Stomach (tissue), 19 donors: ENCODE measurements around the gene RYR1. TPM values are rescaled to one million over a fixed set of nuclear protein-coding genes. Genes with fewer than 3 reads are reported as not detected.
A peak's percentile ranks its signal among the peaks of the same experiment; 100 is the strongest.

ENCODE experiments used
- DNase-seq, 2 donors: peaks; one replicate each; pipeline versions ENCODE4 v3.0.0 to v3.0.0-alpha.2; 2013 to 2019
- H3K27ac ChIP-seq, 5 donors: fragments of 200-600 bp in 4 of 5; sonication (generic) in 4 of 5; one replicate each; pipeline ENCODE4 v1.5.1; 2013 to 2019; ENCODE audit warnings: mild to moderate bottlenecking in 1 of 5, moderate library complexity in 1 of 5
- H3K27me3 ChIP-seq, 3 donors: fragments of 200-600 bp; sonication (generic); one replicate each; pipeline ENCODE4 v1.5.1; 2017 to 2019; ENCODE audit warnings: mixed run types in 1 of 3
- H3K36me3 ChIP-seq, 4 donors: fragments of 200-600 bp; sonication (generic); 1 replicate in 3 of 4; 2 replicates in 1 of 4; pipeline ENCODE4 v1.5.1; 2016 to 2019
- H3K4me1 ChIP-seq, 4 donors: fragments of 200-600 bp; sonication (generic); one replicate each; pipeline ENCODE4 v1.5.1; 2016 to 2019
- H3K4me3 ChIP-seq, 4 donors: fragments of 200-600 bp; sonication (generic) in 3 of 4; one replicate each; pipeline ENCODE4 v1.5.1; 2016 to 2019; ENCODE audit warnings: mild to moderate bottlenecking in 1 of 4
- H3K9me3 ChIP-seq, 4 donors: fragments of 200-600 bp; sonication (generic); one replicate each; pipeline ENCODE4 v1.5.1; 2016 to 2019
- EP300 ChIP-seq: sonication (generic); formaldehyde crosslinking; IDR thresholded peaks from one replicate; pipeline ENCODE4 v1.6.1; 2017; ENCODE audit warnings: antibody characterized with exemption
- POLR2A ChIP-seq, 4 donors: fragments of 450-650 bp; IDR thresholded peaks; one replicate each; pipeline ENCODE4 v1.6.1; 2016; ENCODE audit warnings: antibody characterized with exemption in 4 of 4, control low read depth in 2 of 4, mild to moderate bottlenecking in 1 of 4, moderate library complexity in 1 of 4
- POLR2AphosphoS5 ChIP-seq, 3 donors: sonication (generic); formaldehyde crosslinking; IDR thresholded peaks; one replicate each; pipeline ENCODE4 v1.6.1; 2016; ENCODE audit warnings: antibody characterized with exemption in 3 of 3
- WGBS, 5 donors: extraction: QIAGEN DNeasy Blood & Tissue Kit in 3 of 5; methylation state at CpG; one replicate each; pipeline versions ENCODE4 v1.1.5 to v1.1.7; 2013 to 2018; 5-methylcytosine and 5-hydroxymethylcytosine counted together
- intact Hi-C: fragments of 100-400 bp; cut with DNase I; formaldehyde crosslinking; loops from one replicate; pipeline ENCODE4 v1.15.1; 2023; ENCODE audit warnings: low total_unique reads
- long read RNA-seq, 10 donors: transcript quantifications; one replicate each; lab custom pipeline, GENCODE V29; 2026
- polyA plus RNA-seq, 3 donors: library from polyadenylated mRNA; stranded (reverse); fragments of 200-250 nt; gene quantifications; one replicate each; pipeline ENCODE4 v1.2.3, GENCODE V29; 2013
- total RNA-seq, 5 donors: library from RNA; depleted of rRNA; stranded (reverse); fragments of >200 nt; gene quantifications; one replicate each; pipeline versions ENCODE4 v1.1.0 to v1.2.3, GENCODE V29; 2014 to 2016
- TF ChIP-seq, protein P1 (sequence below), 7 experiments: fragments of 450-650 bp in 4 of 7; fragments of 200-600 bp in 3 of 7; sonication (generic) in 3 of 7; IDR thresholded peaks; one replicate each; pipeline ENCODE4 v1.5.1; 2016 to 2019; ENCODE audit warnings: antibody characterized with exemption in 7 of 7, control low read depth in 2 of 7, mild to moderate bottlenecking in 1 of 7
- donor health status: healthy with polysubstance abuse.
- donor health status: Bipolar disorder and iron deficiency.
- donor health status: healthy.

Gene RYR1
- 10 to 100 TPM in 1 of 5 donors, 1 to 10 TPM in 2, under 1 TPM in 2; under 0.01 to 10.7 (median 1.7) TPM for total RNA-seq
- polyA plus RNA-seq, result 1 to 10 TPM in 1 of 3 donors, under 1 TPM in 2; 0.46 to 3.6 (median 0.68) TPM
- long read RNA-seq, donor 1, result 0 reads
- long read RNA-seq, donor 2, result 0 reads
- long read RNA-seq, donor 3, result 0 reads
- long read RNA-seq, donor 4, result 0 reads
- long read RNA-seq, donor 5, result 0 reads
- long read RNA-seq, donor 6, result 0 reads
- long read RNA-seq, donor 7, result 0 reads
- long read RNA-seq, donor 8, result 0 reads
- long read RNA-seq, donor 9, result 0 reads
- long read RNA-seq, donor 10, result 0 reads

DNA sequence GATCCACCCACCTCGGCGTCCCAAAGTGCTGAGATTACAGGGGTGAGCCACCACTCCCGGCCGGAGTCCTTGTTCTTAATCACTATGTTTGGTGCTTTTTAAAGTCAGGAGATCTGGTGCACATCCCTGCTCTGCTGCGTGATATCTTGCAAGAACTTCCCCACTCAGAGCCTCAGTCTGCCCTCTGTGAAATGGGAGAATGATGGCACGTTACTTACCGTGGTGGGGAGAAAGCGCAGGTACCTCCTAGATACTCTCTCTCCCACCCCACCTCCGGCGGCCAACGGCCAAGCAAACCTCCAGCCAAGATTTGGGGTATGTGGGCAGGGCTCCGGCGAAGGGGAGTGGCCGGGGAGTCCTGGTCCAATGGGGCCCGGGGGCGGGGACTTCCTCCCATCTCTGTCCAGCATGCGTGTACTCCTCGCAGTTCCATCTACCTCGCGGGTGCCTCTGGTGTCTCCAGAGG, at the start of gene RYR1:
TSS of gene RYR1 (plus strand) at position 424 of the 466 bp plus-strand sequence. CDS start 139 bp downstream, outside the sequence.
- Histone ChIP-seq H3K4me3 (peak within 1 kb of the TSS in 2 of 4 donors; percentile 30 to 31), H3K9me3 (no peaks in the 10 kb centered on the region), H3K4me1 (peaks cover 0 to 8% (median 3%) of the 10 kb centered on the region in 4 donors), H3K36me3 (no peaks in the 10 kb centered on the region), H3K27me3 (peaks cover 0 to 73% (median 28%) of the 10 kb centered on the region in 3 donors), H3K27ac (no peak within 1 kb of the TSS)
- DNase-seq, result peak; percentile 48 to 60
- TF ChIP-seq POLR2A (IDR thresholded peaks at IDR 0.05), result no peak
- TF ChIP-seq, protein P1, sequence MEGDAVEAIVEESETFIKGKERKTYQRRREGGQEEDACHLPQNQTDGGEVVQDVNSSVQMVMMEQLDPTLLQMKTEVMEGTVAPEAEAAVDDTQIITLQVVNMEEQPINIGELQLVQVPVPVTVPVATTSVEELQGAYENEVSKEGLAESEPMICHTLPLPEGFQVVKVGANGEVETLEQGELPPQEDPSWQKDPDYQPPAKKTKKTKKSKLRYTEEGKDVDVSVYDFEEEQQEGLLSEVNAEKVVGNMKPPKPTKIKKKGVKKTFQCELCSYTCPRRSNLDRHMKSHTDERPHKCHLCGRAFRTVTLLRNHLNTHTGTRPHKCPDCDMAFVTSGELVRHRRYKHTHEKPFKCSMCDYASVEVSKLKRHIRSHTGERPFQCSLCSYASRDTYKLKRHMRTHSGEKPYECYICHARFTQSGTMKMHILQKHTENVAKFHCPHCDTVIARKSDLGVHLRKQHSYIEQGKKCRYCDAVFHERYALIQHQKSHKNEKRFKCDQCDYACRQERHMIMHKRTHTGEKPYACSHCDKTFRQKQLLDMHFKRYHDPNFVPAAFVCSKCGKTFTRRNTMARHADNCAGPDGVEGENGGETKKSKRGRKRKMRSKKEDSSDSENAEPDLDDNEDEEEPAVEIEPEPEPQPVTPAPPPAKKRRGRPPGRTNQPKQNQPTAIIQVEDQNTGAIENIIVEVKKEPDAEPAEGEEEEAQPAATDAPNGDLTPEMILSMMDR (IDR thresholded peaks at IDR 0.05), result no peak
- TF ChIP-seq POLR2AphosphoS5 (IDR thresholded peaks at IDR 0.05), result no peak
- no peak for TF ChIP-seq EP300
- WGBS, 5 donors, result 12 to 33% (median 16%) methylated on average over 9 to 20 of the region's 20 CpGs
- intact Hi-C loops, result no loop called here

DNA sequence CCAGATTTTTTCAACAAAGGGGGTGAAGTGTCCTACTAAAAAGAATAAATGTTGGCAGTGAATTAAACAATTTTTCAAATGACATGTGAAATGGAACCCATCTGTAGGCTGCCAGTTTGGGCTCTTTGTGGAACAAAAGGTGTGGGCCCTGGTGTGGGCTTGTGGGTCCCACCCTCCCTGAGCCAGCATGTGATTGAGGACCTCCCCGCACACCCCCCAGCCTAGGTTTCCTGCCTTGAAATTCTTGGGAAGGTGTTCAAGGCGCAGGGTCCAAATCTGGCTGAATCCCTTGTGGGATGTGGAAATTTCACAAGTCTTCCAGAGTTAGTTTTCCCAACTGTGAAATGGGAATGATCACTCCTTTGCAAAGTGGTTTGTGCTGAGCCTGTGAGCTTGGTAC, 49.7 kb upstream of the RYR1 start:
- intact Hi-C loops, result loop anchor here (10.0 kb wide), 1 partner anchor 231 kb away; the partner anchor contains the start of genes EIF3K and MAP4K1
- no peaks in the 10 kb centered on the region for H3K9me3 ChIP-seq
- peaks cover 5 to 64% (median 19%) of the 10 kb centered on the region in 3 donors for H3K27me3 ChIP-seq
- H3K36me3 ChIP-seq, result peaks cover 49 to 74% (median 67%) of the 10 kb centered on the region in 4 donors
- no peak overlapping the region for H3K4me3 ChIP-seq
- TF ChIP-seq POLR2AphosphoS5 (IDR thresholded peaks at IDR 0.05), result no peak
- TF ChIP-seq EP300, result no peak
- TF ChIP-seq, protein P1 (IDR thresholded peaks at IDR 0.05), result no peak
- TF ChIP-seq POLR2A (IDR thresholded peaks at IDR 0.05), result no peak
- DNase-seq, result no peak
- H3K27ac ChIP-seq, result no peak overlapping the region
- H3K4me1 ChIP-seq, result peaks cover 28 to 36% (median 34%) of the 10 kb centered on the region in 4 donors
- 88 to 99% (median 95%) methylated on average over 2 of the region's 2 CpGs for WGBS, 5 donors

DNA sequence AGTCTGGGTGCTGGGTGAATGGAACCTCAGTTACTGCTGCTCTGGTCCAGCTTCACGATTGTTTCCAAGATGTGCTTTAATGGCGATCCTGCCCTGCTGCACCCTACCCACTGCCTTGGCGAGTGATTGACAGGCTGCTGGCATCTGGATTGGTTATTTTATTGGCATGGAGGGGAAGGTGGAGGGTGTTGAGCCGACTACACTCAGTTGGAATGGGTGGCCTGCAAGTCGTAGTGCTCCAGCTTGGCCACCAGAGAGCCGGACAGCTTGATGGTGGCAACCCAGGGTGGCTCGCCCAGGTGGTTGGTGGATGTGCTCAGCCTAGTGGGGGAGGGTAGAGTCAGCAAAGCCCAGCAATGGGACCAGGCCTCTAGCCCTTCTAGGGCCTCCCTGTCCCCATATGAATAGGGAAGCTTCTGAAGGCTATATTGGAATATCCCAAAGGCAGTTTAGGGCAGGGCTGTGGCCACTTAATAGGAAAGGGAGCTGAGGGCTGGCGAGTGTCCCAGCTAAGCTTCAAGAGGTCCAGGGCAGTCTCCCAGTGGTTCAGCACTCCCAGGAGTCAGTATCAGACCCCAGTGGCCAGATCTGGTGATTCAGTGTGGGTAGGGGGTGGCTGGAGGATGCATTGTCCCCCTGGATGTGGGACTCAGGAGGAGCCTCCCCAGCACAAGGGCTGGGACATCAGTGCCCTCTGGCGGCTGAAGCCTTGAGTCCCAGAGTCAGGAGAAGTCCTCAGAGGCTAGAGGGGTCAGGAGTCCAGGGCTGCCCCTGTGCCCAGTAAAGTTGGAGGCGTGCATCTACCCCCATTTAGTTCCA, 49.1 kb upstream of the RYR1 start:
- Histone ChIP-seq H3K4me3 (no peak overlapping the region), H3K9me3 (no peaks in the 10 kb centered on the region), H3K4me1 (peaks cover 35 to 42% (median 40%) of the 10 kb centered on the region in 4 donors), H3K27me3 (peaks cover 5 to 71% (median 23%) of the 10 kb centered on the region in 3 donors), H3K36me3 (peaks cover 44 to 67% (median 60%) of the 10 kb centered on the region in 4 donors), H3K27ac (no peak overlapping the region)
- TF ChIP-seq POLR2AphosphoS5 (IDR thresholded peaks at IDR 0.05) (no peak), EP300 (no peak), POLR2A (IDR thresholded peaks at IDR 0.05) (no peak)
- TF ChIP-seq, protein P1 (IDR thresholded peaks at IDR 0.05), result no peak
- intact Hi-C loops, result loop anchor here (10.0 kb wide), 1 partner anchor 230 kb away; the partner anchor contains the start of genes EIF3K and MAP4K1
- DNase-seq, result peak in 1 of 2 donors; percentile 55
- 79 to 85% (median 83%) methylated on average over 6 to 10 of the region's 10 CpGs for WGBS, 5 donors
